K562 (cell line): ENCODE data around the gene ST6GAL1. TPM values are rescaled to one million over a fixed set of nuclear protein-coding genes. Genes with fewer than 3 reads are reported as not detected.

ENCODE experiments used
- CBFA2T2 ChIP-seq: fragments of 450-650 bp; conservative IDR thresholded peaks from 2 replicates; pipeline ENCODE4 v1.6.1; 2017; ENCODE audit warnings: mild to moderate bottlenecking
- DIDO1 ChIP-seq: fragments of 450-650 bp; IDR thresholded peaks from 2 replicates; pipeline ENCODE4 v1.6.1; 2016; ENCODE audit warnings: low read depth, missing biosample characterization, missing genetic modification characterization
- E2F5 ChIP-seq: sonication (generic); formaldehyde crosslinking; IDR thresholded peaks from 2 replicates; pipeline ENCODE4 v1.8.0; 2022; ENCODE audit warnings: mild to moderate bottlenecking, missing genetic modification reagents
- EP400 ChIP-seq: fragments of 450-650 bp; IDR thresholded peaks from 2 replicates; pipeline ENCODE4 v1.6.1; 2017; ENCODE audit warnings: antibody characterized with exemption, mild to moderate bottlenecking, moderate library complexity
- GABPB2 ChIP-seq: fragments of 250-450 bp; sonication (Bioruptor Pico); conservative IDR thresholded peaks from 2 replicates; pipeline ENCODE4 v1.5.1; 2021; ENCODE audit warnings: mild to moderate bottlenecking
- HEY1 ChIP-seq: fragments of 250-450 bp; sonication (Bioruptor Pico); IDR thresholded peaks from 2 replicates; pipeline ENCODE4 v1.5.0; 2020; ENCODE audit warnings: mild to moderate bottlenecking, moderate library complexity, borderline replicate concordance
- HMGXB4 ChIP-seq: sonication (generic); formaldehyde crosslinking; IDR thresholded peaks from 2 replicates; pipeline ENCODE4 v1.8.1; 2023; ENCODE audit warnings: mild to moderate bottlenecking, missing genetic modification reagents
- HOXB6 ChIP-seq: fragments of 250-450 bp; sonication (Bioruptor Pico); IDR thresholded peaks from 2 replicates; pipeline ENCODE4 v1.5.1; 2022; ENCODE audit warnings: mild to moderate bottlenecking, borderline replicate concordance
- MLX ChIP-seq, 2 experiments: fragments of 450-650 bp in 1 of 2; sonication (generic) in 1 of 2; formaldehyde crosslinking; conservative IDR thresholded peaks; 2 replicates each; pipeline versions ENCODE4 v1.4.0 to v1.8.1; 2020 to 2022; ENCODE audit warnings: mild to moderate bottlenecking in 1 of 2, missing genetic modification reagents in 1 of 2
- NCOA2 ChIP-seq, 2 experiments: fragments of 450-650 bp; IDR thresholded peaks; 2 replicates each; pipeline ENCODE4 v1.6.1; 2018; ENCODE audit warnings: mild to moderate bottlenecking in 2 of 2, moderate library complexity in 1 of 2; ENCODE audit not compliant: partially characterized antibody in 2 of 2
- NCOA6 ChIP-seq: fragments of 450-650 bp; IDR thresholded peaks from 2 replicates; pipeline ENCODE4 v1.6.1; 2017; ENCODE audit warnings: mild to moderate bottlenecking
- NFIX ChIP-seq: fragments of 250-450 bp; sonication (Bioruptor Pico); IDR thresholded peaks from 2 replicates; pipeline ENCODE4 v1.4.0; 2020; ENCODE audit warnings: low read depth, mild to moderate bottlenecking, moderate library complexity
- PHF21A ChIP-seq: fragments of 450-650 bp; IDR thresholded peaks from 2 replicates; pipeline ENCODE4 v1.6.1; 2017; ENCODE audit warnings: low read depth, borderline replicate concordance
- SMARCA4 ChIP-seq: fragments of 450-650 bp; IDR thresholded peaks from 2 replicates; pipeline ENCODE4 v1.6.1; 2016
- TAF1 ChIP-seq: IDR thresholded peaks from 2 replicates; pipeline ENCODE4 v1.6.1; 2011; ENCODE audit warnings: mild to moderate bottlenecking, low read length, moderate library complexity; ENCODE audit not compliant: insufficient read depth, control insufficient read depth, severe bottlenecking; ENCODE audit errors: extremely low read depth
- TAF15 ChIP-seq: fragments of 200-400 bp; formaldehyde crosslinking; IDR thresholded peaks from 2 replicates; pipeline ENCODE4 v1.6.1; 2017; ENCODE audit warnings: mild to moderate bottlenecking, low read depth, low read length, moderate library complexity
- TCF7 ChIP-seq: sonication (generic); IDR thresholded peaks from 2 replicates; pipeline ENCODE4 v1.6.1; 2016; ENCODE audit warnings: antibody characterized with exemption, borderline replicate concordance
- ZBTB7A ChIP-seq: IDR thresholded peaks from 2 replicates; pipeline ENCODE4 v1.6.1; 2011; ENCODE audit warnings: low read depth, mild to moderate bottlenecking, low read length, moderate library complexity, borderline replicate concordance; ENCODE audit not compliant: control insufficient read depth
- ZEB2 ChIP-seq: fragments of 450-650 bp; IDR thresholded peaks from 2 replicates; pipeline ENCODE4 v1.6.1; 2016
- ZNF133 ChIP-seq: fragments of 250-450 bp; sonication (Bioruptor Pico); IDR thresholded peaks from 2 replicates; pipeline ENCODE4 v1.4.0; 2020; ENCODE audit warnings: mild to moderate bottlenecking
- ZNF444 ChIP-seq: fragments of 250-450 bp; sonication (Bioruptor Pico); IDR thresholded peaks from 2 replicates; pipeline ENCODE4 v1.4.0; 2020; ENCODE audit warnings: mild to moderate bottlenecking, moderate library complexity
- ZNF518B ChIP-seq: fragments of 250-450 bp; sonication (Bioruptor Pico); IDR thresholded peaks from 2 replicates; pipeline ENCODE4 v1.5.0; 2021; ENCODE audit warnings: mild to moderate bottlenecking, moderate library complexity
- ZNF696 ChIP-seq: fragments of 250-450 bp; sonication (Bioruptor Pico); conservative IDR thresholded peaks from 2 replicates; pipeline ENCODE4 v1.4.0; 2020; ENCODE audit warnings: mild to moderate bottlenecking, moderate library complexity
- polyA plus RNA-seq, 8 experiments: library from polyadenylated mRNA; depleted of rRNA in 4 of 8; stranded (reverse) in 5 of 8; unstranded in 3 of 8; fragments of >200 nt; fragmentation: Nextera tagmentation in 2 of 8; fragmentation: Illumina TruSeq in 1 of 8; extraction: Ambion mirVana in 2 of 8; extraction: Trizol in 1 of 8; gene quantifications; 2 replicates each; pipeline versions ENCODE4 v1.2.1 to v1.2.3, GENCODE V29; 2011 to 2014; ENCODE audit warnings: inconsistent platforms in 1 of 8, missing spikeins in 1 of 8
- total RNA-seq, 7 experiments: library from RNA; depleted of rRNA in 6 of 7; stranded (reverse); fragments of >200 nt in 6 of 7; fragmentation: Illumina TruSeq in 2 of 7; extraction: Trizol in 2 of 7; gene quantifications; 2 replicates each; pipeline versions ENCODE4 v1.2.1 to v1.2.3, GENCODE V29; 2011 to 2021; ENCODE audit warnings: low replicate concordance in 1 of 7

Gene ST6GAL1
- total and polyA plus RNA-seq, 9 of the 15 experiments (the other 6 are each of a cell fraction or from before 2014, with no cell fraction given) = 31.9 to 145 (median 71.0) TPM

GRCh38 chr3:187022403-187023029 is 92.2 kb downstream of the ST6GAL1 start (continued):
- TF ChIP-seq HMGXB4 (CRISPR knock-in tag) (no peak), HOXB6 (CRISPR knock-in tag) (no peak), TCF7 (0 out of 2 replicates have a peak, but pooled peaks have one; percentile 76), TAF15 (no peak), ZEB2 (peak; percentile 55; the same call in 1 of the 2 replicates), PHF21A (no peak; the same call in 1 of the 2 replicates), ZNF444 (CRISPR knock-in tag) (no peak), ZBTB7A (no peak), ZNF133 (CRISPR knock-in tag) (no peak), EP400 (no peak), MLX (CRISPR knock-in tag; conservative IDR thresholded peaks at IDR 0.05) (no peak), HEY1 (peak; percentile 87; the same call in 1 of the 2 replicates), DIDO1 (no peak), E2F5 (CRISPR knock-in tag) (no peak), NFIX (CRISPR knock-in tag) (no peak), NCOA6 (no peak), TAF1 (peak; percentile 34), SMARCA4 (peak; percentile 100), ZNF518B (CRISPR knock-in tag) (no peak), NCOA2 (IDR thresholded peaks at IDR 0.05; ENCODE audit: partially characterized antibody in 2 of 2) (peak in 1 of 2 experiments; percentile 62), CBFA2T2 (peak; percentile 99), GABPB2 (CRISPR knock-in tag) (no peak), ZNF696 (CRISPR knock-in tag) (no peak)
